8988T (cell line): ENCODE results near the gene LYSMD1.
"Not testable (repeated sequence)": the region's sequence is repeated elsewhere in the genome, so short reads cannot be mapped to it uniquely, and the experiment has no call there.

ENCODE experiments used
- DNase-seq: peaks from one replicate; pipeline ENCODE4 v3.0.0; 2011

The LYSMD1 gene, protein sequence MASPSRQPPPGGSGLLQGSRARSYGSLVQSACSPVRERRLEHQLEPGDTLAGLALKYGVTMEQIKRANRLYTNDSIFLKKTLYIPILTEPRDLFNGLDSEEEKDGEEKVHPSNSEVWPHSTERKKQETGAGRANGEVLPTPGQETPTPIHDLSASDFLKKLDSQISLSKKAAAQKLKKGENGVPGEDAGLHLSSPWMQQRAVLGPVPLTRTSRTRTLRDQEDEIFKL

DNA sequence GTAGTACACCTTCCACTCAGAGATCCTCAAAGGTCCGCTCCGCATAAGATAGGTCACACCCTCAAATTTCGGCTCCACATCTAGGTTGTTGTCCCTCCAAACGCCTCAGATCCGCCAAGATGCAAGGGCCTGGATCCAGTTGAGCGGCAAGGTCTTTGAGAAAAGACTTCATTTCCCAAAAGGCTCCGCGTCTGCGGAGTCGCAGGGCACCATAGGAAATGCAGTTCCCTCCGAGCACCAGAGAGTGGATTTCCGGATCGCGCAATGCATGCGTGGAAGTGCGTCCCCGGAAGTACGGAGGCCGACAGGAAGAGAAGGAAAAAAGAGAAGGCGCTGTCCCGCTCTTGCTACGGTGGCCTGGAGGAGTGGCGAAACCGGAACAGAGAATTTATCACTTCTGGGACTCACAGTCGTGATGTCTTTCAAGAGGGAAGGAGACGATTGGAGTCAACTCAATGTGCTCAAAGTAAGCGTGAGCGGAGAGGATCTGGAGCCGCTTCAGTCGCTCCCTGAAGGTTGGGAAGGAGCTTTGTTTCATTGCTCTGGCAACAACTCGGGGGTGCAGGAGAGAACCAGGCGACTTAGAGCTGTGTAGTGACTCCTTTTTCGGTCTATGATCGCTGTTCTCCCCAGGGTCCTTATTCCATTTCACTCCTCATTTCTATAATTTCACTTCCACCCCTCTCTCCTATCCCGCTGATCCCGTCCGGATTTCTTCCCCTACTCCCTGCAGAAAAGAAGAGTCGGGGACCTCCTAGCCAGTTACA is at the start of gene LYSMD1, which contains the start of gene SCNM1:
Gene LYSMD1 (minus strand): TSS at position 165 of the 767 bp plus-strand sequence. CDS start 644 bp downstream, outside the sequence.
Gene SCNM1 (plus strand): TSS at position 407 of the 767 bp plus-strand sequence. CDS start 9 bp downstream, at position 416.
- DNase-seq = peak; percentile 74

DNA sequence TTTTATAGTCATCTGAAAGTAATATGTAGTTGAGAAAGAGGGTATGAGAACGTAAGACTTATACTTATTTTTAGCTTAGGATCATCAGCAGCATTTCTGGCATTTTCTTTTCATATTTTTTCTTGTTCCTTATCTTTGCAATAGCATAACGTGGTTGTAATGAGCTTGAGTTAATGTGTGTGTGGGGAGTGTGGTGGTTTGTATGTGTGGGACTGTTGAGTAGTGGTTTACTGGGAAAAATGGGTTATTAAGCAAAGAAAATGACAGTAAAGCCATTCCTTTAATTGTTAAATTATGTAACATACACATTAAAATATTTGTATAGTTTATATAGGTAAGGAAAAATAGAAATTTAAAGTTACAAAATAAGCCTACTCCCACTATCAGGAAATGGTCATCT is 47.9 kb upstream of the LYSMD1 start:
- no peak for DNase-seq

DNA sequence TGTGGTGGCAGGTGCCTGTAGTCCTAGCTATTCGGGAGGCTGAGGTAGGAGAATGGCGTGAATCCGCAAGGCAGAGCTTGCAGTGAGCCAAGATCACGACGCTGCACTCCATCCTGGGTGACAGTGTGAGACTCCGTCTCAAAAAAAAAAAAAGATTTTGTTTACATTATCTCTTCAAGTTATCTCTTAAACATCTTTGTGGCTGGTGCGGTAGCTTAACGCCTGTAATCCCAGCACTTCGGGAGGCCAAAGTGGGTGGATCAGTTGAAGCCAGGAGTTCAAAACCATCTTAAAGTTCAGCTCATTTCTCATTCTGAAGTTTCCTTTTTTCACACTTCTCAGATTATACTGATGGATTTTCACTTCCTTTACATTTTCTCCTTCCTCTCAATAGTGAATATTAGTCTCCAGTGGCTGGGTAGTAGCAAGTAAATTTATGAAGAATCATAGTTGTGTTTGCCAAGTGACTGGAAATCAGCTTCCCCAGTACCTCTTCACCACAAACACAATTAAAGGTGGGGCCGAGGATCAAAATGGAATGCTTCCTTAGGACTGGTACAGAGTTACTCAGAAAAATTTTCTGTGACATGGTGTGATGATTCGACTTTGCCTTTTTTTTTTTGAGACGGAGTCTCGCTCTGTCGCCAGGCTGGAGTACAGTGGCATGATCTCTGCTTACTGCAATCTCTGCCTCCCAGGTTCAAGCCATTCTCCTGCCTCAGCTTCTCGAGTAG is 46.4 kb upstream of the LYSMD1 start:
- DNase-seq = no peak

DNA sequence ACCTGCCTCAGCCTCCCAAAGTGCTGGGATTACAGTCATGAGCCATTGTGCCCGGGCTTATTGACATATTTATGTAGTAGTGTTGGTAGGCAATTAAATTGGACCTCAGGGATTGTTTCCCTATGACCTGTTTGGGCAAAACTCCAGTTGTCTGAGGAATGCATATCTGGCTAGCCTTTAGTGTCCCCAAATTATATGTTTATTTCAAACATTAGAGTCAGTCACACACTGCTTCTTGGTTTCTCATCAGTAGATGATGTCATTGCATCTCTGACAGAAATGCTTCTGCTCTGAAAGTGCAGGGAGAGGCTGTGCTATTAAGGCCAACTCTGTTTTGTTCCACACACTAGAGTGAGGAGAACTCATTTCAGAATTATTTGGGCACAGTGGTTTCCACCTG is 45.1 kb upstream of the LYSMD1 start:
- no peak for DNase-seq

GRCh38 chr1:151205381-151205965 is 39.8 kb upstream of the LYSMD1 start:
- not testable (repeated sequence) for DNase-seq

DNA sequence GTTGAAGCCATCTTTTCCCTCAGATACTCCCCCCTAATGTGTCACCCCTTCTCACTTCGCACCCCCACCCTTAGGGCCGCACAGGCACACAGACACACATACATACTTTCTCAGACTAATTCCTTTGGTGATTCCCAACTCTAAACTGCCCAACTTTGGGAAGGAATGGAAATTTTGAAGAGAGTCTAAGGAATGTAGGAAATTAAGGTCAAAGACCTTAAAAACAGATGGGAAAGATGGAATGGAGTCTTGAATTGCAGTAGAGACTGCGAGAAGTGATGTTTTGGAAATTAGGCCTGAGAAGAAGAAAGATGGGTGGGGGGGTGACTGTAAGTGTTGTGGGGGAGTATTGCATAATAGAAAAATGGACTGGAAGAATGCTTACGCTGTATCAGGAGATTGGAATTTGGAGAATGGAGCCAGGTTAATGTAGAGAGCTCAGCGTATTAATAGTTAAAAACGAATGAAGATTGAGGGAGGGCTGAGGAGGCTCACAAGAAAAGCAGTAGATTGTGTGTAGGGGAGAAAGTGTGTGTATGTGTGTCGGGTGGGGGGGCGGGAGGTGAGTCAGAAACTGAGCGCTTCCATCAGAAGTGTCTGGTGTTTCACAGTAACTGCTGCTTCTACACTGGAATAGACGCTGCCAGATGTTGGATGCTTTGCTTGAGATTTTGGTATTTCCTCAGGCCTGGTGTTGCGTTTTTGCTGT is 34.3 kb upstream of the LYSMD1 start:
- no peak for DNase-seq

DNA sequence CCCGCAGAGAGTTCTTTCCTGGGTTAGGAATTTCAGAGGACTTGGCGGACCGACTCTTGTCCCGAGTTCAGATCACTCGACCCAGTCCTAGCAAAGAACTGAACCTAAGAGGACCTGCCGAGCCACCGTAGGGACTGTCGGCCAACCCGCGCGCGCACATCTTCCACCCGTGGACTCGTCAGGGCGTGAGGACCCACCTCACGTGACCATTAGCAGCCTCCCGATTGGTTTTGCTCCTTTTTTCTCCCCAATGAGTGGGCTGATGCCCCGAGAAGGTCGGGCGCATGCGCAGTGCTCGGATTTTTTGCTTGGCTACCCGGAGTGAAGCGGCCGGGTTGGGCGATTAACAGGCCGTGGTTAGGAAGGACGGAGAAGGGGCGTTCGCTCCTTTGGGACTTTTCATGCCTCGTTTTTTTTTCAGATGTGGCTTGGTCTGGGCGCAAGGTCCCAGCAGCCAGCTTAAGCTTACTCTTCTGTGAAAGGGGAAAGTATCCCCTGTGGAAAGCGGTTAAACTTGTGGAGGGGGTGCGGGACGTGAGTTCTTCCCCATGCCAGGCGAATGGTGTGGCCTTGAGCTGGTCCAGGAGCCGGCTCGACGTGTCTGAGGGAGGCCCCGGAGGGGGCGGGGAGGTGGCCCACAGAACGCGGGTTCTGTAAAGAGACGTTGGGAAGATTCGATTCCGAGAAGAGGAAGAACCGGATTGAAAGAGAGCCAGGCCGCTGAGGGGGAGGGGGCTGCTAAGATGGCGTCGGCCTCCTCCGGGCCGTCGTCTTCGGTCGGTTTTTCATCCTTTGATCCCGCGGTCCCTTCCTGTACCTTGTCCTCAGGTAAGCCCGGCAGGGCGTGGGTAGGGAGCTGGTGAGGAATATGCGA is 32.8 kb upstream of the LYSMD1 start, which contains the start of gene PIP5K1A:
Gene PIP5K1A (plus strand): TSS at position 299 of the 874 bp plus-strand sequence. CDS start 445 bp downstream, at position 744.
- peak; percentile 85 for DNase-seq

DNA sequence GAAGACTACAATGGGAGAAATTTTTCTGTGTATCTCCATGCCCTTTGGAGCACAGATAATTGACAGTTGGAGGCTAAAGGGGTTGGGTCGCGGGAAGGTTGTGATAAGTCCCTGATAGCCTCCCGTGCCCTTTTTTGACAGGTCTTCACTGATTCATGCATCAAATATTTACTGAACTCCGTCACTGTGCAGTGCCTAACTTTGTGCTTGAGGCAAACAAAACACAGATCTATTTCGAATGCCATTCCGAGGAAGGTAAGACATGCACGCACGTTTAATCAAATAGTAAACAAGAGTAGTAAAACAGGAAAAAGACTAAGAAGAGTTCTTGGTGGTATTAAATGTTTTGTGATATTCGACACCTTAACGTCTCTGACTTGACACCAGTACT is 32.2 kb upstream of the LYSMD1 start:
- DNase-seq = no peak

DNA sequence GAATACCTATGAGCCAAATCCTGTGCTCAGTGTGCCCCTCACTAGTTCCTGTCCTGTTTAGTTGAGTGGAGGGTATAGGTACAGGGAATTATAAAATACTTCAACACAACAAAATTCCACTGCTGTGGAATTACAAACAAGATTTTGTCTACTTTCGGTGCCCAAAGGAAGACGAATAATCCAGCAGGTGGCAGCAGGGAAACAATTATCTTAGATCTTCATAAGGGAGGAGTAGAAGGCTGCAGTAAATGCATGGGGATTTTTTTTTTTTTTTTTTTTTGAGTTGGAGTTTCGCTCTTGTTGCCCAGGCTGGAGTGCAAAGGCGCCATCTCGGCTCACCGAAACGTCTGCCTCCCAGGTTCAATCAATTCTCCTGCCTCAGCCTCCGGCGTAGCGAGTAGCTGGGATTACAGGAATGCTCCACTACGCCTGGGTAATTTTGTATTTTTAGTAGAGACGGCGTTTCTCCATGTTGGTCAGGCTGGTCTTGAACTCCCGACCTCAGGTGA is 30.6 kb upstream of the LYSMD1 start:
- DNase-seq = no peak

DNA sequence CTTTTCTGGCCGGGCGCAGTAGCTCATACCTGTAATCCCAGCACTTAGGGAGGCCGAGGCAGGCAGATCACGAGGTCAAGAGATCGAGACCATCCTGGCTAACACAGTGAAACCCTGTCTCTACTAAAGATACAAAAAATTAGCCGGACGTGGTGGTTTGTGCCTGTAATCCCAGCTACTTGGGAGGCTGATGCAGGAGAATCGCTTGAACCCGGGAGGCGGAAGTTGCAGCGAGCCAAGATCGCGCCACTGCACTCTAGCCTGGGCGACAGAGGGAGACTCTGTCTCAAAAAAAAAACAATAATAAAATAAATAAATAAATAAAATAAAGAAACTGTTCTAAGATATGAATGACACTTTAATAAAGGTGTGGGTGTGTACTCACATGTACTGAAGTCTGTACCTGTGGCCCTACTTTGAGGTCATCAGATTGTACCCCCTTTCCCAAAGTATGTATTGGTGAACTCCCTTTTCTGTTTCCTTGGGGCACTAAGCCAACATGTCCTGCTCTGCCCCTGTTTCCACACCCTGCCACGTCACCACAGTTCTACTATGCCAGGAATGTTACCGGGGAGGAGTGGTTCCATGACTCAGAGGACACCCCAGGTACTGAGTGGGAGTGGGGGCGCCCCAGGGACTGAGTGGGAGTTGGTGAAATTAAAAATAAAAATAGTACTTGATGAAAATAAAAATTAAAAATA is 29.3 kb upstream of the LYSMD1 start:
- DNase-seq = peak; percentile 34

- no peak for DNase-seq
Observed at GRCh38 chr1:151193856-151194255, 28.2 kb upstream of the LYSMD1 start.

- no peak for DNase-seq
Observed at GRCh38 chr1:151193304-151193703, 27.6 kb upstream of the LYSMD1 start.

DNA sequence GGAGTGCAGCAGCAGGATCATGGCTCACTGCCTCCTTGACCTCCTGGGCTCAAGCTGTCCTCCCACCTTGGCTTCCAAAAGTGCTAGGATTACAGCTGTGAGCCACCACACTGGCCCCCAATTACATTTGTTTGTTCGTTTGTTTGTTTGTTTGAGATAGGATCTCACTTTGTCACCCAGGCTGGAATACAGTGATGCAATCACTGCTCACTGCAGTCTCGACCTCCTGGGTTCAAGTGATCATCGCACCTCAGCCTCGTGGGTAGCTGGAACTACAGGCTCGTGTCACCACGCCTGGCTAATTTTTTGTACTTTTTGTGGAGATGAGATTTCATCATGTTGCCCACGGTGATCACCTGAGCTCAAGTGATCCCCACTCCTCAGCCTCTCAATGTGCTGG is 26.3 kb upstream of the LYSMD1 start:
- no peak for DNase-seq

- peak; percentile 51 for DNase-seq
Observed at GRCh38 chr1:151189637-151190445, 24.1 kb upstream of the LYSMD1 start, which contains the start of gene VPS72. VPS72 (minus strand) TSS chr1:151190197; CDS start chr1:151190121, 76 bp downstream.

- DNase-seq = not testable (repeated sequence)
Observed at GRCh38 chr1:151188667-151189066, 23.0 kb upstream of the LYSMD1 start.

- no peak for DNase-seq
Observed at GRCh38 chr1:151187205-151187604, 21.5 kb upstream of the LYSMD1 start.

DNA sequence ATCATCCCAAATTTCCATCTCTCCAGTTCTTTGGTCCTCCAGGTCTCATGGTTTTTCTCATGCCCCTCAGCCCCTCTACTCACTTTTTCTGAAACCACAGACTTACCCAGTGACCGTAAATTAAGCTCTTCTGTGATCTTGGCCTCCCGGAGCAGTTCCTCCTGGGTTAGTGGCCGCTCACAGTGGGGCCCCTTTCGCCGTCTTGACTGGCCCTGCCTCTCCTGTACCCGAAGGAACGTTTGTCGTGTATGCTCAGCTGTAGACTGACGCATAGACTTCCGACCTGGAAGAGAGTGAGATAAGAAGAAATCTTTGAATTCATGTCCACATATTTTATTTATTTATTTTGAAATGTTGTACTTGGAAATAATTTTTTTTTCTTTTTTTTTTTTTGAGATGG is 18.5 kb upstream of the LYSMD1 start:
- DNase-seq = no peak

- DNase-seq = no peak
Observed at GRCh38 chr1:151176514-151177045, 10.9 kb upstream of the LYSMD1 start.

DNA sequence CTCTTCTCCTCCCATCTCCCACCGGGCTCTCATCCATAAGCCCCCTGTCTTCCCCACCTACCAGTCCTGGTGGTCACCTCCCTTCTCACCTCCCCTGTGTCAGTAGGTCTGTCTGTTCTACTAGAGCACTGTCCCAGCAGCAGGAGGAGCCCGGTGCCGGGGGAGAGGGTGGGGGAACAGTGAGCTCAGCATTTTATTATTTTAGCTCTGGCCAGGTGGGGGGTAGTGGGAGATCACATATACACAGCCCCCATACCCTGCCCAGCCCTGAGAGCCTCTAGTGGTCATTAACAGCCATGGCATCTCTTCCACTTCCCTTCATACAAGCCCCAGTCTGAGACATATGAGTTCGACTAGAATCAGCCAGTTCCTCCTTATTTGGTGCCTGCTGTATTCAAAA is 10.2 kb upstream of the LYSMD1 start, which contains the start of gene TMOD4:
Gene TMOD4 (minus strand): TSS at position 119 of the 400 bp plus-strand sequence. CDS start 1,106 bp downstream, outside the sequence.
- DNase-seq = peak; percentile 37
